SJSA1 (cell line): ENCODE measurements around the gene NR2F1. TPM values are rescaled to one million over a fixed set of nuclear protein-coding genes. Genes with fewer than 3 reads are reported as not detected.
A peak's percentile ranks its signal among the peaks of the same experiment; 100 is the strongest.

Experiments
- DNase-seq, 2 experiments: peaks; one replicate each; pipeline ENCODE4 v3.0.0-alpha.2; 2015 to 2020; ENCODE audit warnings: low spot score in 2 of 2, low read depth in 1 of 2
- H3K27ac ChIP-seq: fragments of 250-450 bp; sonication (Bioruptor Pico); 2 replicates; pipeline ENCODE4 v1.5.1; 2020; ENCODE audit warnings: mild to moderate bottlenecking, moderate library complexity
- H3K27me3 ChIP-seq: fragments of 250-450 bp; sonication (Bioruptor Pico); replicated peaks from 2 replicates; pipeline ENCODE4 v1.5.1; 2020; ENCODE audit warnings: mild to moderate bottlenecking, moderate library complexity
- H3K36me3 ChIP-seq: fragments of 250-450 bp; sonication (Bioruptor Pico); 2 replicates; pipeline ENCODE4 v1.5.1; 2020; ENCODE audit warnings: mild to moderate bottlenecking
- H3K4me1 ChIP-seq: fragments of 250-450 bp; sonication (Bioruptor Pico); replicated peaks from 2 replicates; pipeline ENCODE4 v1.6.1; 2021; ENCODE audit warnings: mild to moderate bottlenecking
- H3K4me3 ChIP-seq: fragments of 250-450 bp; sonication (Bioruptor Pico); 2 replicates; pipeline ENCODE4 v1.5.1; 2020; ENCODE audit warnings: mild to moderate bottlenecking
- H3K9me3 ChIP-seq: fragments of 250-450 bp; sonication (Bioruptor Pico); replicated peaks from 2 replicates; pipeline ENCODE4 v1.5.1; 2020; ENCODE audit warnings: mild to moderate bottlenecking
- total RNA-seq: library from RNA; depleted of rRNA; stranded (reverse); fragments of >200 nt; shearing (Covaris generic); gene quantifications from 2 replicates; pipeline ENCODE4 v1.2.3, GENCODE V29; 2014

NR2F1 gene
- total RNA-seq, 1 experiment from 2014 or later, result 6.2 TPM

DNA sequence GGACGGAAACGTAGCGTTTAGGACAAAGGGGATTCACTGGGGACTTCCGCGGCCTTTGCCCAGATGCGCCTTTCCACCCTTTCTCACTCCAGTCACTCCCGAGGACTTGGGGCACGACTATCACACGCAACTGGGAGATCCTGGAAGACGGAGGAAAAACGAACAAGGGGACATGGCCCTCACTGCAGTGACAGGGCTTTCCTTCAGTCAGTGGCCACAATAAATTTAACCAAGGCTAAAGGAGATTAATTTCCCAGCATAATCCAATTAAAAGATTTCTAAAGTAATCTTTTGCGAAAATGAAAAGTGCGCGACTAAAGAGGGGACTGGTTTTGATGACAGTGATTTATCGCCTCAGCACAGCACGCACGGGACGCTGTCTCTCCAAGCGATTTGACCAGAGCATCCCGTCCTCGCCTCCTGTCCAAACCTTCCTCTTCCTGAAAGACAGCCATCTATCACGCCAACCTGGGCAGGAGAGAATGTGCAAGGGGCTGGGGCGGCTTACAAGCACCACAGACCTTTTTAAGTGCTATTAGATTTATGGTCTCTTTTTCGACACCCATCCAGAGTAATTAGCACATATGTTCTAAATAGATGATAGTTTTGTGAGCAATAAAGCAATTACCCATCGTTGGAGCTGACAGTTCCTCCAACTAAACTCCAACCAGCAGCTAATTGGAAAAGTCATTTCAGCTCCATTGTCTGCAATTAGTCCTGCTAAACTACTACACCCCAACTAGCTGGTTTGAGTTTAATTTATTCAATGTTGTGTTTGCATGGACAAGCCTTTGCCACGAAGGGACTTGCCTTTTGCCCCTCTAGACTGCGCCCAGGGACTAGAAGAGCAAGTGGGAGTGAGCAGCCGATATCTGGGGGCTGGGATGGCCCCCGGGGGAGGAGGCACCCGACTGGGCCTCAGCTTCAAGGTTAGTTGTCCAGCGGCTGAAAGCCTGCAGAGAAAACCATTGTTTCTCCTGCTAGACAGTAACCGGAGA lies 9.4 kb upstream of the NR2F1 start:
- Histone ChIP-seq H3K27ac (no peak overlapping the region), H3K27me3 (no peaks in the 10 kb centered on the region), H3K9me3 (no peaks in the 10 kb centered on the region), H3K36me3 (no peaks in the 10 kb centered on the region), H3K4me3 (no peak overlapping the region), H3K4me1 (no peaks in the 10 kb centered on the region)
- DNase-seq, result no peak

DNA sequence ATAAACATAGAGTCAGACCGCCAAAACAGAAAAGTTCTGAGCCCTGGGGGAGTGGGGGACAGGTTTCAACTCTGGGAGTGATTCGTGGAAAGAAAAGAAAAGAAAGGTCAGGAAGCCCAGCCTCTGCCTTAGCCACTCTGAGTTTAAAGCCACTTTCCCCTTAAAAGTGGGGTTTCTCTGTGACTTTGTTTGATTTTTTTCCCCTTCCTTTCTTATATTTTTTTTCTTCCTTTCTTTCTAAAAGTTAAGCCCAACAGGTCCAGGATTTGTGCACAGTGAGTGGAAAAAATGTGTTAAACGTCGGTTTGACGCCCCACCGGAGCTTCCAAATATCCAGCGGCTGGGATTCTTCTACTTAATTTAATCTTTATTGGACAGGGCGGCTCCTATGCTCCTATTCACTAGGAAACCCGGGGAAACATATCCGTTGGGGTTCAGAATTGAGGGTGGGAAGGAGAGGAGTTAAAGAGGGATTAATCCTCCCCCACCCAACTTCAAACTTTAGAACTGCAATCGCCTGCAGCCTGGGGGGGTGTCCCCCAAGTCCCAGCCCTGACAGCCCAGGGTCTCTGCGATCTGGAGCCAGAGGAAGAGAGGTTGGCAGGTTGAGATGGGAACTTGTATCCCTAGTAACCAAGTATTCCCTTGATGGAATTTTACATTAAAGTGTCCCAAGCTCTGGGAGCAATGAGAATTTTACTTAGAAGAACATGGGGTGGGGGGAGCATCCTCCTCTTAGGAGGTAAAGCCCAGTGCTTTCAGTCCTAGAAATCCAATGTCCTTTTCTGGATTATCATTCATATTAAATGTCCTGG lies 8.3 kb upstream of the NR2F1 start:
- H3K9me3 ChIP-seq, result no peaks in the 10 kb centered on the region
- H3K4me1 ChIP-seq, result peaks cover 6% of the 10 kb centered on the region
- no peak for DNase-seq
- no peaks in the 10 kb centered on the region for H3K27me3 ChIP-seq
- H3K36me3 ChIP-seq, result no peaks in the 10 kb centered on the region
- no peak overlapping the region for H3K4me3 ChIP-seq
- H3K27ac ChIP-seq, result no peak overlapping the region

DNA sequence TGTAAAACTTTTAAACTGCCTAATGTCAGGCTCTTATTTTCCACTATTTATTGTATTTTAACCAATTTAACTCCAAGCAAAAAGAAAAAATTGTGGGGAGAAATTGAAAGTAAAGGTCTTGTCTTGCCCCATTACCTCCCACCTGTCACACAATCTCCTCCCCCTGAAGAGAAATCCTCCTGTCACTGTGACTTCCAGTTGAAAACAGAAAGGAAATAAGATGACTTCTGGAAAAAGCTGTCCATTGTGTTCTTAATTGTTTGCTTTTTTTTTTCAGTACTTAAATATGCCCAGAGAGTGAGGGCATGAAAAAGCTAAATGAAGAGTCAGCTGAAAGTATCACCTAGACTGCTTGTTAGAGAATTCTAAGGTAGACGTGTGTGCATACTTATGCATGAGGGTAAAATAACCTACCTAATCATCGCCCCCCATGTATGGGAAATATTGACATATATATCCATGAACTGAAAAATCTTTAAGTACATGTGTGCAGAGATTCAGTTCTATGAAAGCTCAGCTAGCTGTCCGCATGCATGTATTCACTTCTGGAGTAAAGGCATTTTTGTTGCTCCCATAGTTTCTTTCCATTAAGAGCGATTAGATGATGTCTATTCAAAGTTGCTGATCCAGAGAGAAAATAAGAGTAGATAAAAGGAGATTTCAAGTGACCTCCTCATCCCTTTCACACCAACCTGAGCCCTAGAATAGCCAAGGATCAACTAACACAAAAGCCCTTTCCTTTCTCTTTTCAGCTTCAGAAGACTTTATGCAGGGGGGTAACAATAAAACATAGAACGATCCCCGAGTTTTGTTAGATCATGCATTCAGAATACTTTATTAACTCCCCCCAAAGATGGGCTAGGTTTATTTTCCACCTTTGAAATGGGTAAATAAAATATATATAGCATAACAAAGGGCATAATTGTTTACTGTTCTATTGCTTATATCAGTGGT lies 7.3 kb upstream of the NR2F1 start:
- H3K9me3 ChIP-seq, result no peaks in the 10 kb centered on the region
- DNase-seq, result no peak
- H3K4me1 ChIP-seq, result peaks cover 6% of the 10 kb centered on the region
- H3K27me3 ChIP-seq, result no peaks in the 10 kb centered on the region
- no peak overlapping the region for H3K4me3 ChIP-seq
- no peaks in the 10 kb centered on the region for H3K36me3 ChIP-seq
- no peak overlapping the region for H3K27ac ChIP-seq

DNA sequence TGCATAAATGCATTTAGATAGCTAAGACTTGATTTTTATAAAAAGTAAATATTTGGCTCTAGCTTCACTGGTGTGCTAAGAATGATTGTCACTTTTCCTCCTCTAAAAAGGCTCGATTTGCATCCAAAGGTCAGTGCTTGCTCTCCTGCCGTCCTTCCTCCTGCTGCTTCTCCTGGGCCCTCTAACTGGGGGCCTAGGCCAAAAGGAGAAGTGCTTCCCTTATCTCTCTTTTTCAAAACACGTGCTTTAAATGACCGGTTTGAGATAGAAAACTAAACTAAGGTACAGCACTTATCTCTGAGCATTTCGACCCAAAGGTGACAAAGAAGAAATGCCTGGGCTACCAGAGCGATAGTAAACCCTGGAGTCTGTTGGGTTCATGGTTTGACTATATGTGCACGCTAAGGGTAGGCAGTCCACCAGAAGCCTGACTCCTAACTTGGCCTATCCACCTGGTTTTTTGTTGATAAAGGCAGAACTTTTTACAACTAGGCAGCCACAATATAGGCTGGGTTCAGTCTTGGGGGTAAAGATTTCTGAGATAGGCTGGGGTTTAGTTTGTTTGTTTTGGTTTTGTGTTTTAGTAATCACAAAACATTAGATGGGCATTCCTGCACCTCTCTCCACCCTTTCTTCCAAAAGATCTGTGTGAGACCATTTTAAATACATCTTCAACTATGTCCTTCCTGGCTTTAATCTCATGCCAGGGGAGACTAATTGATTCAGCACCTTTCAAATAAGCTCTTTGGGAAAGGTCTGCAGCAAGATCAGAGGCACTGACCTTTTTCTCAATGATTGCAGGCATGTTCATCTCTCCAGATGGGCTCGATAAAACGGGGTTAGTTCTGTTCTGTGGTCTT lies 5.8 kb upstream of the NR2F1 start:
- H3K9me3 ChIP-seq, result no peaks in the 10 kb centered on the region
- H3K4me1 ChIP-seq, result peaks cover 6% of the 10 kb centered on the region
- no peak for DNase-seq
- no peak overlapping the region for H3K27ac ChIP-seq
- H3K36me3 ChIP-seq, result no peaks in the 10 kb centered on the region
- H3K27me3 ChIP-seq, result no peaks in the 10 kb centered on the region
- no peak overlapping the region for H3K4me3 ChIP-seq

DNA sequence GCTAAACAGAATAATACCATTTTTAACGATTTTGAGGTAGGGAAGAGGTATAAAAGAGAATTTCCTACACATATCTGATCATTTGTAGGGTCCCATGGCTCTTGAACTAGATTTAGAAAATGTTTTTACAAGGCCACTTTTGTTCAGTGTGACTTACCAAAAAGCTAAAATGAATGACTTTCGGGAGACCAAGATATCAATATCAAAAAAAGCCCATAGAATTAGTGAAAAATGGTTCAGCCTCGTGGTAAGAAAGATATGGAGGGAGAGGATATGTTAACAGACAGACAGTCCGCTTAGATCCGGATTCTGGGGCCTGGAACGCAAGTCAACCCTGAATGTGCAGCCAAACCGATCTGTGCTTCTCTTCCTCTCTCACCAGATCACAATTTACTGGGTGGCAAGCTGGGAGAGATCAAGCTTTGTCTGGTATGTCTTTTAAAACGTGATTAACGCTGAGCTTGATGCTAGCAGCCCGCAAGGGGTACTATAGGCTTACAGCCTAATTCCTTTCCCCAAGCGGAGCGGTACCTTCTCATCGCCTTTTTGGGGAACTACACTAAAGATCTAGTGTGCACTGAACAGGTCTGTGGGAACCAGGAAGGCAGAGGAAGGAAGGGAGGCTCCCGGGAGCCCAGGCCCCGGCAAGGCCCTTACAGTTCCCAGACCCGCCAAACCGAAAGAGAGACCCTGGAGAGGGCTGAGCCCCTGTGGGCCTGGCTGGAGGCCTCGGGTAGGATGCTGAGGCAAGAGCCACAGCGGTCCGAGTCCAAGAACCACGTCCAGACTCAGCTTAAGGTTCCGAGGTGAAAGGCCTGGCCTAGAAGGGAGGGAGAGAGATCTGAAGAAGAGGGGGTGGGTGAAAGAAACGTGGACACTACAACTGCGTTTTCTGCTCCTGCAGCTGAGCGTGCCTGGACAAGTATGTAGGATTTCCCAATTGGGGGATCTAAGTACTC lies 4.9 kb upstream of the NR2F1 start:
- Histone ChIP-seq H3K27ac (no peak overlapping the region), H3K36me3 (no peaks in the 10 kb centered on the region), H3K4me3 (no peak overlapping the region), H3K27me3 (no peaks in the 10 kb centered on the region), H3K9me3 (no peaks in the 10 kb centered on the region), H3K4me1 (peaks cover 6% of the 10 kb centered on the region)
- no peak for DNase-seq

DNA sequence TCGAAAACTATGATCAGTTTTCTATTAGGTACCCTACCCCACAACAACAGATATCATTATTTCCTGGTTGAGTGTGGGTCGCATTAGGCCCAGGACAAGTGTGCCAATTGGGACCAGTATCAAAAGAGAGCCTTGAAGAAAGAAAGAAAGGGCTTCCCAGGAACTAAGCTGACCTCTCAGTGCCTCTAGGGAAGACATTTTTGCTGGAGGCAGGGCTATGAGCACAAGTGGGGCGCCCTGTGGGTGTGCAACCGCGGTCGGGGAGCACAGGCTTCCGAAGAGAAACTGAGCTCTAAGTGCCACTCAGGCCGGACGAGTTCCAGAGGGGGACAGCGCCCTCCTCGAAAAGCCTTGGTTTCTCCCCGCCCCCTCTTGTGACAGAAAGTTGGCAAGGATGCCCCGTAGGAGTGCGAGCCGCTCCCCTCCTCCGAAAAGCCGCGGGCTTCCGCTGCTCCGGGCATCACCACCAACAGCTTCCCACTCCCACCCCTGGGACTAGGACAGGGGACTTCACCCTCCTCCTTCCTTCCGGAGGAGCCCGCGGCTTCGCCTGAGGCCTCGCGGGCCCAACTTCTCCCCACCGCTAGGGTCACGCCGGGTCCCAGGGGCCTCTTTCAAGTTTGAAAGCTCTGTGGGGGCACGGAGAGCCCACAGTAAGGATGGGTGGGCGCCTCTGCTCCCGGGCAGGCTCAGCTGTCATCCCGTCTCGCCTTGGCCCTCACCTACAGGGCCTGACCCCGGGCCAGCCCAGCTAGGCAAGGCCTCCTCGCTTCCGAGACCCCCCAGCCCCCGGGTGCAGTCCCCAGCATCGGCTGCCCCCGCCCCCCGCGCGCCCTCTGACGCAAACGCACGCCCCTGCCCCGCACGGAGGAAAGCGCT lies 4.0 kb upstream of the NR2F1 start:
- peak overlapping the region; percentile 23; the same call in 1 of the 2 replicates for H3K27ac ChIP-seq
- no peaks in the 10 kb centered on the region for H3K27me3 ChIP-seq
- peaks cover 6% of the 10 kb centered on the region for H3K4me1 ChIP-seq
- H3K36me3 ChIP-seq, result no peaks in the 10 kb centered on the region; the same call in 1 of the 2 replicates
- peak; percentile 58 to 71 for DNase-seq
- no peaks in the 10 kb centered on the region for H3K9me3 ChIP-seq
- peak overlapping the region; percentile 81 for H3K4me3 ChIP-seq

DNA sequence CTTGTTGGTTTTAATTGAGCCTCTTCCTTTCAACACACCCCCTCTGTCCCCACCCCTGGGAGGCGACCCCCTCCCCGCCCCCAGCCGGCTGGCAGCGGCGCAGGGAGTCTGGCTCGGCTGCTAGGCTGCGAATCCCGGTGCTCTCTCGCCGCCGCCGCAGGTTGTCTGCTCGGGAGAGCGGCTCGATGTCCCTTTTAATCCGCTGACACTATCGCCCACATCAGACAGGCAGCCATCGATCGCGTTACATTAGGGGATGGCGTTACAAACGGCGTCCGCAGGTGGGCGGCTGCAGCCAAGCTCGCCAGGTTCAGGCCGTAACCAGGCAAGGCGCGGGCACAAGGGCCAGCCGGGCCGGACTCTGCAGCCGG lies 3.3 kb upstream of the NR2F1 start:
- no peaks in the 10 kb centered on the region for H3K27me3 ChIP-seq

DNA sequence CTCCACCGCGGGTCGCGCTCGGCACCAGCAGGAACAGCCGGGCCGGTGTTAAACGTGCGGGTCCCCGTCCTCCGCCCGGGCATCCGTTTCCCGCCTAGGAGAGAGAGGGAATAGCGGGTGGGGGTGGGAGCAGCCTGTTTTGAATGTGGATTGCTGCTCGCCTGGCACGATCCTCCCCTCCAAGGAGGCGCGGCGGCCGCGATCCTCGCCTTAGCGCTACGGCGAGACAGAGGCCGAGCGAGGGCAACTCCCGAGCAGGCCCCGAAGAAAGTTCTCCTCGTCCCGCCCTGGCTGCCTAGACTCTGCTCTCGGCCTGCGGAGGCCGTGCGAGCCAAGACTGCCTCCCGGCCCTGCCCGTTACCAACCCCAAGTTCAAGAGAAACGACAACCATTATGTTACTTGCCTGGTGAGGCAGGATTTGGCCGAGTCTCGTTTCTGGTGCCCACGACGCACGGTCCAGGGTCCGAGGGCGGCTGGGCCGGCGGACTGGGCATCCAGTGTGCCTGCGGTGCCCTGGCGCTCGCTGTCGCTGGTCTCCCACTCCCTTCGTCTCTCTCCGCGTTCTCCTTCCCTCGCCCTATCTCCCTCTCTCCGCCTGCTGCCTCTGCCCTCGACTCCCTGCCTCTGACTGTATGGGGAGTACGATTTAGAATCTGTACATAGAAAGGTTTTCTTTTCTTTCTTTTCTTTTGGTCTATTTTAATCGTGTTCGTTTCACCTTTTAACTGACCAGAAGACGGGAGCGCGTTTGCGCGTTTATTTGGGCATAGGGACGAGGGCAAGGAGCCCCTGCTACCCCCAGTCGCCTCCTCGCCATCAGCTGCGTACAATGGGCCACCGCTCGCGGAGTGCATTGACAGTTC lies 2.7 kb upstream of the NR2F1 start:
- no peaks in the 10 kb centered on the region; the same call in 1 of the 2 replicates for H3K36me3 ChIP-seq
- DNase-seq, result peak in 1 of 2 experiments; percentile 66
- no peaks in the 10 kb centered on the region for H3K27me3 ChIP-seq
- H3K9me3 ChIP-seq, result no peaks in the 10 kb centered on the region
- peaks cover 6% of the 10 kb centered on the region for H3K4me1 ChIP-seq
- peak overlapping the region; percentile 81 for H3K4me3 ChIP-seq
- H3K27ac ChIP-seq, result peak overlapping the region; percentile 38

More for the DNA sequence above, 3.3 kb upstream of the NR2F1 start:
- Histone ChIP-seq H3K9me3 (no peaks in the 10 kb centered on the region), H3K4me1 (peaks cover 6% of the 10 kb centered on the region), H3K27ac (peak overlapping the region; percentile 38), H3K36me3 (no peaks in the 10 kb centered on the region; the same call in 1 of the 2 replicates), H3K4me3 (peak overlapping the region; percentile 81)
- no peak for DNase-seq

DNA sequence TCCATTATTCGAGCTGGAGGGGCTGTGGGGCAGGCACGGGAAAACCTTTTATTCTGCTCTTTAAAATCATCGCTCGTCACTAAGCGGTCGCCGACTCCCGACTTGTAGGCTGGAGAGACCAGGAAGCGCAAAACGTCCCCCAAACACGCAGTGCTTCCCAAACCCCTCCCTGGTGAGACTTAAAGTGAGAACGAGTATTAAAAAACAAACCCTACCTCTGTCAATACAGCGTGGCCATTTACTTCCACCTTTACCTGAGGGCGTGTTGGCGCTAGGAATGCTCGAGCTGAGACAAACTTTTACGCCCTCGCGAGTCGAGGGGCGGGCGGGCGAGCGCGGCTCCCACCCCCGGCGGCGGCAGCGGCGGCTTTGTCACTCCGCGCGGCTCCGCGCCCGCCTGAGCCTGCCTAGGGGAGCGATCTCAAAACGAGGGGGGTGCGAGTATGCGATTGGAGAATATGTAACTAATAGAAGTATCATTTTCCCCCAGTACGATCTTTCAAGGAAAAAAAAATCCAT lies 2.0 kb upstream of the NR2F1 start, which contains the start of gene NR2F1-AS1:
Gene NR2F1-AS1, minus strand, starts transcription at position 293 of the 519 bp plus-strand sequence.
- no peak for DNase-seq
- no peaks in the 10 kb centered on the region; the same call in 1 of the 2 replicates for H3K36me3 ChIP-seq
- H3K27me3 ChIP-seq, result no peaks in the 10 kb centered on the region
- H3K4me1 ChIP-seq, result peaks cover 9% of the 10 kb centered on the region
- H3K4me3 ChIP-seq, result peak within 1 kb of the TSS; percentile 81
- H3K9me3 ChIP-seq, result no peaks in the 10 kb centered on the region
- peak within 1 kb of the TSS; percentile 38 for H3K27ac ChIP-seq

DNA sequence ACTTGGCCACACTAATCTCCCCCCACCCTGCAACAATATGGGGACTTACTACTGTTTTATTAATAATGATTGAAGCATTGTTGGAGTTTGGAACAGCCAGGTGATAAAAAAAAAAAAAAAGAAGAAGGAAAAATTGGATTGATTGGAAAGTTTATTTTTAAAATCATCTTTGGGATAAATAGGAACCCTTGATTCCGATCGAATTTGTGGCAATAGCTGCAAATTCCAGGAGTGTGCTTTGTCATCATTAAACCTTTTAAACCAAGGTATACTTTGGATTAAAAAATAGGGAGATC lies 907 bp upstream of the NR2F1 start:
- H3K27ac ChIP-seq, result no peak overlapping the region
- no peaks in the 10 kb centered on the region for H3K9me3 ChIP-seq
- H3K4me1 ChIP-seq, result peaks cover 11% of the 10 kb centered on the region
- no peaks in the 10 kb centered on the region for H3K27me3 ChIP-seq
- no peaks in the 10 kb centered on the region; the same call in 1 of the 2 replicates for H3K36me3 ChIP-seq
- peak overlapping the region; percentile 81 for H3K4me3 ChIP-seq
- DNase-seq, result no peak
